ENCODE data around the gene MED13L. TPM values are rescaled to one million over a fixed set of nuclear protein-coding genes. Genes with fewer than 3 reads are reported as not detected.

Gene MED13L
- total RNA-seq, 4 donors from 2014 or later, result 126 to 194 (median 154) TPM

DNA sequence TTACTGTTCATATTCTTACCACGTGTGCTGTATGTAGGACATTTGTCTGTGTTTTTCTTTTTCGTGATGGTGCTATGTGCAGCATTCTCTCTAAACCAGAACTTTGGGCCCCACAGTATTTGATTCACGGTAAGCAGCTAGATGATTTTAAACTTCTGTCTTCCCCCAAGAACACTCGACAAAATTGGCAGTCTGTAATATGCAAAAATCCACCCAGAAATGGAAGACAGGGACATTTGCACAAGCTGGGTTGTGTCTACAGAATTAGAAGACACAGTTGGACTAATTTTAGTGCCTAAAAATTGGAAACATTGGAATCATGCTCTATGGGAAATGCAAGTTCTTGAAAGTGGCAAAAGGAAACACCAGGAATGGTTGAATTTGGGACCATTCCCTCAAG is 24.1 kb upstream of the MED13L start:
- no peak for TF ChIP-seq POLR2AphosphoS5 (IDR thresholded peaks at IDR 0.05)
- TF ChIP-seq EP300 (IDR thresholded peaks at IDR 0.05; ENCODE audit: low read depth), result no peak
- TF ChIP-seq POLR2A (IDR thresholded peaks at IDR 0.05), result no peak
- TF ChIP-seq, protein P1, sequence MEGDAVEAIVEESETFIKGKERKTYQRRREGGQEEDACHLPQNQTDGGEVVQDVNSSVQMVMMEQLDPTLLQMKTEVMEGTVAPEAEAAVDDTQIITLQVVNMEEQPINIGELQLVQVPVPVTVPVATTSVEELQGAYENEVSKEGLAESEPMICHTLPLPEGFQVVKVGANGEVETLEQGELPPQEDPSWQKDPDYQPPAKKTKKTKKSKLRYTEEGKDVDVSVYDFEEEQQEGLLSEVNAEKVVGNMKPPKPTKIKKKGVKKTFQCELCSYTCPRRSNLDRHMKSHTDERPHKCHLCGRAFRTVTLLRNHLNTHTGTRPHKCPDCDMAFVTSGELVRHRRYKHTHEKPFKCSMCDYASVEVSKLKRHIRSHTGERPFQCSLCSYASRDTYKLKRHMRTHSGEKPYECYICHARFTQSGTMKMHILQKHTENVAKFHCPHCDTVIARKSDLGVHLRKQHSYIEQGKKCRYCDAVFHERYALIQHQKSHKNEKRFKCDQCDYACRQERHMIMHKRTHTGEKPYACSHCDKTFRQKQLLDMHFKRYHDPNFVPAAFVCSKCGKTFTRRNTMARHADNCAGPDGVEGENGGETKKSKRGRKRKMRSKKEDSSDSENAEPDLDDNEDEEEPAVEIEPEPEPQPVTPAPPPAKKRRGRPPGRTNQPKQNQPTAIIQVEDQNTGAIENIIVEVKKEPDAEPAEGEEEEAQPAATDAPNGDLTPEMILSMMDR (IDR thresholded peaks at IDR 0.05), result no peak
- DNase-seq, result no peak
- WGBS, 2 donors (ENCODE audit: low coverage in 1 of 2), result 82 to 90% methylated on average over 4 of the region's 4 CpGs
- Histone ChIP-seq H3K9me3 (no peaks in the 10 kb centered on the region), H3K4me1 (peaks cover 0 to 20% (median 8%) of the 10 kb centered on the region in 4 donors), H3K27me3 (no peaks in the 10 kb centered on the region), H3K27ac (no peak overlapping the region), H3K4me3 (no peak overlapping the region), H3K36me3 (no peaks in the 10 kb centered on the region)
- in situ Hi-C loops (cut with MboI; ENCODE audit: low pct_ligation_motif_present in 1 of 4, low pct_unique_long_range_greater_than_20kb in 1 of 4, low sequenced_read_pairs in 3 of 4), result no loop called here
- intact Hi-C loops (cut with DNase I; ENCODE audit: low total_unique reads), result no loop called here

DNA sequence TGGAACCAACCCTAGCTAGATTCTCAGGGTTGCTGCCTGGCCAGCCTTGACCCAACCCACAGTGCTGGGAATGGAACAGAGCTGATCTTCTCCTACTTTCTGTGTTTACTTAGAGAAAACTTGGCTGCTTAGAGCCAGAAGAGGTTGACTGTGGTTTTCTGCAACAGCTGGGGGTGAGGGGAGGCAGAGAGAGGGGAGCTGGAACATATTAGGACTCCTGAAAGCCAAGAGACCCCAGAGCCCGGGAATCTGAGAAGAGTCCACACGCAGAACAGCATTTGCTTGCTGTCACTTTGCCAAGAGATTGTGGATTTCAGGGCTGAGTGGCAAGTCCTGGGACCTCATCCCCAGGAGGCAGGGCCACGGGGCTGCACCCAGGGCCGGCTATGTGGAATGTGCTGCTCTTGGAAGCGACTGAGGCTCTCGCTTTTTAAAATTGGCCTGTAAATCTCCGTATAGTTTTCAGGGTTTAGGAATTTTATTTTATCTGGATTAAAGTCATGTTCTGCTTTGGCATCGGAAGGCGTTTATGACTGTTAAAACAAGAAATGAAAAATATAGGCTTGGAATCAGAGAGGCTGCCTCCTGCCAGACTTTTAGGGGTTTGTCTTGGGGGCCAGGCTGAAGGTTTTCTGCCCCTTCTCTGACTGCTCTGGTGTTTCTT is 22.3 kb upstream of the MED13L start:
- no peaks in the 10 kb centered on the region for H3K36me3 ChIP-seq
- in situ Hi-C loops (cut with MboI; ENCODE audit: low pct_ligation_motif_present in 1 of 4, low pct_unique_long_range_greater_than_20kb in 1 of 4, low sequenced_read_pairs in 3 of 4), result no loop called here
- TF ChIP-seq POLR2A (IDR thresholded peaks at IDR 0.05) (no peak), EP300 (IDR thresholded peaks at IDR 0.05; ENCODE audit: low read depth) (no peak), POLR2AphosphoS5 (IDR thresholded peaks at IDR 0.05) (no peak)
- TF ChIP-seq, protein P1 (IDR thresholded peaks at IDR 0.05), result no peak
- H3K27me3 ChIP-seq, result no peaks in the 10 kb centered on the region
- DNase-seq, result no peak
- peak overlapping the region; percentile 24 to 74 (median 49) for H3K27ac ChIP-seq
- 58% methylated on average over 2 to 9 of the region's 9 CpGs for WGBS, 2 donors (ENCODE audit: low coverage in 1 of 2)
- intact Hi-C loops (cut with DNase I; ENCODE audit: low total_unique reads), result no loop called here
- no peaks in the 10 kb centered on the region for H3K9me3 ChIP-seq
- H3K4me1 ChIP-seq, result peaks cover 0 to 20% (median 8%) of the 10 kb centered on the region in 4 donors
- H3K4me3 ChIP-seq, result no peak overlapping the region

DNA sequence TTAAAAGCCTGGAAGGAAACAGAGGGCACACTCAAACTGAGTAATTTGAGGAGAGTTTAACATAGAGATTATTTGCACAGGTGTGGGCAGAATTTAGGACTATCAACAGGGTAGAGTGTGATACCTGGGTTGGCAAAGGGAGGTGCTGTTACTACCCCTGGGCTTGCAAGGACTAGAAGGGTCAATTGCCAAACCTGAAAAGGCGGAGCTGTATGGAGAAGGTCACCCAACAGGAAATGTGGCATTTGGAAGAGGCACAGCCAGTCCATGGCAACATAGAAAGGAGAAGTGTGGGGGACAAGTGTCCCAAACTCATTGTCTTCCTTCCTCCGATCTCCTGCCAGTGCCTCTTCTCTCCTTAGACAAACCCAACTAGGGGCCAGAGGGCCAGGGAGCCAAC is 21.6 kb upstream of the MED13L start:
- TF ChIP-seq POLR2AphosphoS5 (IDR thresholded peaks at IDR 0.05) (no peak), EP300 (IDR thresholded peaks at IDR 0.05; ENCODE audit: low read depth) (no peak), POLR2A (IDR thresholded peaks at IDR 0.05) (no peak)
- TF ChIP-seq, protein P1 (IDR thresholded peaks at IDR 0.05), result no peak
- intact Hi-C loops (cut with DNase I; ENCODE audit: low total_unique reads), result no loop called here
- Histone ChIP-seq H3K27ac (peak overlapping the region; percentile 24 to 74 (median 49)), H3K9me3 (no peaks in the 10 kb centered on the region), H3K4me1 (peaks cover 3 to 22% (median 8%) of the 10 kb centered on the region in 4 donors), H3K27me3 (no peaks in the 10 kb centered on the region), H3K4me3 (no peak overlapping the region), H3K36me3 (no peaks in the 10 kb centered on the region)
- DNase-seq, result no peak
- in situ Hi-C loops (cut with MboI; ENCODE audit: low pct_ligation_motif_present in 1 of 4, low pct_unique_long_range_greater_than_20kb in 1 of 4, low sequenced_read_pairs in 3 of 4), result no loop called here
- WGBS, 2 donors (ENCODE audit: low coverage in 1 of 2), result 87 to 92% methylated on average over 2 of the region's 2 CpGs

DNA sequence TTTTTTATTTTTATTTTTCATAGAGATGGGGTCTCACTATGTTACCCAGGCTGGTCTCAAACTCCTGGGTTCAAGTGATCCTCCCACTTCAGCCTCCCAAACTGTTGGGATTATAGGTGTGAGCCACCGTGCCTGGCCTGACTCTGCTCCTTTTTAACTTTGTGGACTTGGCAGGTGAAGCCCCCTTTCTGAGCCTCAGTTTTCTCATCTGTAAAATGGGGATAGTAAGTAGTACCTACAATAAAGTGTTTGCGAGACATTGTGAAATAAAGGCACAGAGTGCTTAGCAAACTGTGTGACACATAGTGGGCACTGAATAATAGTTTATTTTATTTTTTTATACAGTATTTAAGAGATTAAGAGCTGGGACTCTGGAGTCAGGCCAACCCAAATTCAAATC is 21.1 kb upstream of the MED13L start:
- in situ Hi-C loops (cut with MboI; ENCODE audit: low pct_ligation_motif_present in 1 of 4, low pct_unique_long_range_greater_than_20kb in 1 of 4, low sequenced_read_pairs in 3 of 4) (no loop called here), intact Hi-C loops (cut with DNase I; ENCODE audit: low total_unique reads) (no loop called here)
- TF ChIP-seq EP300 (IDR thresholded peaks at IDR 0.05; ENCODE audit: low read depth), result no peak
- TF ChIP-seq, protein P1 (IDR thresholded peaks at IDR 0.05), result no peak
- no peak for TF ChIP-seq POLR2A (IDR thresholded peaks at IDR 0.05)
- TF ChIP-seq POLR2AphosphoS5 (IDR thresholded peaks at IDR 0.05), result no peak
- Histone ChIP-seq H3K4me3 (no peak overlapping the region), H3K9me3 (no peaks in the 10 kb centered on the region), H3K36me3 (no peaks in the 10 kb centered on the region), H3K27ac (no peak overlapping the region), H3K4me1 (peaks cover 5 to 25% (median 9%) of the 10 kb centered on the region in 4 donors), H3K27me3 (no peaks in the 10 kb centered on the region)
- 91 to 94% methylated on average over 2 of the region's 2 CpGs for WGBS, 2 donors (ENCODE audit: low coverage in 1 of 2)
- no peak for DNase-seq

Measured in transverse colon (tissue), 4 donors.